ENCODE measurements around the gene ADAM8. TPM values are rescaled to one million over a fixed set of nuclear protein-coding genes. Genes with fewer than 3 reads are reported as not detected.

The ADAM8 gene
- polyA plus RNA-seq, 1 donor (not counting 4 experiments of a cell fraction or from before 2014, with no cell fraction given) = 42.0 TPM

DNA sequence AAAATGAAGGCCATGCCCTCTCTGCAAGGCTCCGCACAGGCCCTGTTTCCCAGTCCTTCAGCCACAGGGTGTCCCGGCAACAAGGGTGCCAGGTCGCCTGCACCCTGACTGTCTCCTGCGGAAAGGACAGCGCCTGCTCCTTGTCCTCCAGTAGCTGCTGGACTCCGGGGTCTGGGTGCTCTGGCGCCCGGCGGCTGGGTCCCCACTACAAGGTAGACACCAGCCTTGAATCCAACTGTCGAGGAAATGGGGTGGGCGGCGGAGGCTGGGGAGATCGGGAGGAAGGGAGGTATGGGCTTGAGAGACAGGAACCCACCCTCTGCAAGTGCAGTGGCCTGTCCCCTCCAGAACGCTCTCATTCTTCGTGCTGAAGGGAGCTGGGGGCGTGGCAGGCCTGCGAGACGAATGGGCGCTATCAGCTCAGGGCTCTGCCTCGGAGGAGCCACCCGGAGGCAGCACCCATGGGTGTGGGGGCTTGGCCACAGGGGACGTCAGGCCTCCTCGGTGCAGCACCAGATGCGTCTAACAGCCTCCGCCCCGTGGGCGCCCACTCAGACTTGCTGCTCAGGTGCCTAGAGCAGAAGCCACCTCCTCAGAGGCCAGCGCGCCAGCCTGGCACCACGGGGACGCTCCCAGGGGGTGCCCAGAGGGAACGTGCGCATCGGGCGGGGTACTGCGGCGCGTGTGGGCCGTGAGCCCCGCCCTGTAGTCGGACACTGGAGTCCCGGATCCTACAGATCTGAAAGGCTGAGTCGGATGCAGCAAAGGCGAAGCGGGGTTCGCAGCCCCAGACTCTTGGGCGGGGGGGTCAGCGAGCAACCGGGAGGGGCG, 15.6 kb downstream of the ADAM8 start:
- H3K9me1 ChIP-seq (ENCODE audit: control insufficient read depth, extremely low read depth, insufficient read depth, low read length) = no peaks in the 10 kb centered on the region
- peak overlapping the region; percentile 63 for H3K9ac ChIP-seq (ENCODE audit: control insufficient read depth, extremely low read depth, insufficient read depth, low read length)
- no peaks in the 10 kb centered on the region for H3K79me2 ChIP-seq (ENCODE audit: control insufficient read depth, insufficient read depth, low read length)
- peak overlapping the region; percentile 23 to 60 (median 35) for H3K4me3 ChIP-seq (ENCODE audit: control insufficient read depth in 2 of 3, extremely low read depth in 1 of 3, insufficient read depth in 2 of 3, low read depth in 1 of 3, low read length in 3 of 3)
- H3K36me3 ChIP-seq (ENCODE audit: control insufficient read depth in 2 of 2, extremely low read depth in 1 of 2, insufficient read depth in 2 of 2, low read length in 2 of 2) = peaks cover 10 to 20% of the 10 kb centered on the region in 2 experiments
- DNase-seq (ENCODE audit: low read depth, low spot score) (no peak), FAIRE-seq (no peak)
- H3K4me1 ChIP-seq (ENCODE audit: control insufficient read depth, extremely low read depth, insufficient read depth, low read length) = peaks cover 62% of the 10 kb centered on the region
- peak overlapping the region; percentile 35 for H3K4me2 ChIP-seq (ENCODE audit: control insufficient read depth, extremely low read depth, insufficient read depth, low read depth, low read length)
- H4K20me1 ChIP-seq (ENCODE audit: control insufficient read depth, extremely low read depth, insufficient read depth, low read length) = peaks cover 4% of the 10 kb centered on the region
- dilution Hi-C loops (cut with MboI; ENCODE audit: extremely low pct_ligation_motif_present, low sequenced_read_pairs) = no loop called here
- peak overlapping the region; percentile 4 for H3K27ac ChIP-seq (ENCODE audit: control insufficient read depth, insufficient read depth, low read length)
- no peaks in the 10 kb centered on the region for H3K27me3 ChIP-seq (ENCODE audit: control insufficient read depth, extremely low read depth, insufficient read depth, low read length)
- no peak overlapping the region for H2AFZ ChIP-seq (ENCODE audit: control insufficient read depth, low read length)
- no peak for TF ChIP-seq EZH2 (IDR thresholded peaks at IDR 0.05; ENCODE audit: low read length)
- TF ChIP-seq, protein P1, sequence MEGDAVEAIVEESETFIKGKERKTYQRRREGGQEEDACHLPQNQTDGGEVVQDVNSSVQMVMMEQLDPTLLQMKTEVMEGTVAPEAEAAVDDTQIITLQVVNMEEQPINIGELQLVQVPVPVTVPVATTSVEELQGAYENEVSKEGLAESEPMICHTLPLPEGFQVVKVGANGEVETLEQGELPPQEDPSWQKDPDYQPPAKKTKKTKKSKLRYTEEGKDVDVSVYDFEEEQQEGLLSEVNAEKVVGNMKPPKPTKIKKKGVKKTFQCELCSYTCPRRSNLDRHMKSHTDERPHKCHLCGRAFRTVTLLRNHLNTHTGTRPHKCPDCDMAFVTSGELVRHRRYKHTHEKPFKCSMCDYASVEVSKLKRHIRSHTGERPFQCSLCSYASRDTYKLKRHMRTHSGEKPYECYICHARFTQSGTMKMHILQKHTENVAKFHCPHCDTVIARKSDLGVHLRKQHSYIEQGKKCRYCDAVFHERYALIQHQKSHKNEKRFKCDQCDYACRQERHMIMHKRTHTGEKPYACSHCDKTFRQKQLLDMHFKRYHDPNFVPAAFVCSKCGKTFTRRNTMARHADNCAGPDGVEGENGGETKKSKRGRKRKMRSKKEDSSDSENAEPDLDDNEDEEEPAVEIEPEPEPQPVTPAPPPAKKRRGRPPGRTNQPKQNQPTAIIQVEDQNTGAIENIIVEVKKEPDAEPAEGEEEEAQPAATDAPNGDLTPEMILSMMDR (optimal IDR thresholded peaks at IDR 0.05 in 1 of 3, IDR thresholded peaks at IDR 0.05 in 1 of 3, conservative IDR thresholded peaks at IDR 0.05 in 1 of 3; ENCODE audit: extremely low read depth in 1 of 3, insufficient read depth in 2 of 3, low read length in 3 of 3) = no peak
- no peaks in the 10 kb centered on the region for H3K9me3 ChIP-seq (ENCODE audit: control insufficient read depth, low read depth, low read length)

DNA sequence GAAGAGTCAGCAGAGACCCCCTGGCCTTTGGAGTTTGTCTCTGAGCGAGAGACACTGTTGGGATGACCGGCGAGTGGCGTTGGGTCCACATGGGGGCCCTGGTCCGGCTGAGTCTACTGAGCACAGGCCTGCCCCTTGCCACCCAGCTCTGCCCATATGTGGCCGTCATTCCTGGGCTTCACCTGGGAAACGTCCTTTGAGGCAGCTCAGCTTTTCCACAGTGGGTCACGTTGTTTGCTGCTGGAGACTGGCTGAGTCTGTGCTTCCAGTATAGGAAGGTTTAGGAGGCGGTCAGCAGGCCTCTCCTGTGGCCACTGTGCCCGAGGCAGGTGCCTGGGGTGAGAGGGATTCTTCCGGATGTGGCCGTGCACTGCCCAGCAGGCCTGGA, 17.1 kb downstream of the ADAM8 start:
- no peak overlapping the region for H2AFZ ChIP-seq (ENCODE audit: control insufficient read depth, low read length)
- H3K4me2 ChIP-seq (ENCODE audit: control insufficient read depth, extremely low read depth, insufficient read depth, low read depth, low read length) = peak overlapping the region; percentile 70

More for the DNA sequence above, 17.1 kb downstream of the ADAM8 start:
- no peak for FAIRE-seq
- H3K9me1 ChIP-seq (ENCODE audit: control insufficient read depth, extremely low read depth, insufficient read depth, low read length) = no peaks in the 10 kb centered on the region
- H3K4me3 ChIP-seq (ENCODE audit: control insufficient read depth in 2 of 3, extremely low read depth in 1 of 3, insufficient read depth in 2 of 3, low read depth in 1 of 3, low read length in 3 of 3) = no peak overlapping the region
- dilution Hi-C loops (cut with MboI; ENCODE audit: extremely low pct_ligation_motif_present, low sequenced_read_pairs) = no loop called here
- no peaks in the 10 kb centered on the region for H3K27me3 ChIP-seq (ENCODE audit: control insufficient read depth, extremely low read depth, insufficient read depth, low read length)
- H3K27ac ChIP-seq (ENCODE audit: control insufficient read depth, insufficient read depth, low read length) = peak overlapping the region; percentile 71
- TF ChIP-seq EZH2 (IDR thresholded peaks at IDR 0.05; ENCODE audit: low read length) = no peak
- TF ChIP-seq, protein P1 (optimal IDR thresholded peaks at IDR 0.05 in 1 of 3, IDR thresholded peaks at IDR 0.05 in 1 of 3, conservative IDR thresholded peaks at IDR 0.05 in 1 of 3; ENCODE audit: extremely low read depth in 1 of 3, insufficient read depth in 2 of 3, low read length in 3 of 3) = no peak
- H3K4me1 ChIP-seq (ENCODE audit: control insufficient read depth, extremely low read depth, insufficient read depth, low read length) = peaks cover 57% of the 10 kb centered on the region
- no peak for DNase-seq (ENCODE audit: low read depth, low spot score)
- peaks cover 7 to 20% of the 10 kb centered on the region in 2 experiments for H3K36me3 ChIP-seq (ENCODE audit: control insufficient read depth in 2 of 2, extremely low read depth in 1 of 2, insufficient read depth in 2 of 2, low read length in 2 of 2)
- H3K9ac ChIP-seq (ENCODE audit: control insufficient read depth, extremely low read depth, insufficient read depth, low read length) = peak overlapping the region; percentile 68
- no peaks in the 10 kb centered on the region for H3K9me3 ChIP-seq (ENCODE audit: control insufficient read depth, low read depth, low read length)
- H3K79me2 ChIP-seq (ENCODE audit: control insufficient read depth, insufficient read depth, low read length) = no peaks in the 10 kb centered on the region
- H4K20me1 ChIP-seq (ENCODE audit: control insufficient read depth, extremely low read depth, insufficient read depth, low read length) = peaks cover 4% of the 10 kb centered on the region

Data from keratinocyte (primary cell).